Muscle of arm (tissue), 12 donors: ENCODE results near the gene SH3GL3. TPM values are rescaled to one million over a fixed set of nuclear protein-coding genes. Genes with fewer than 3 reads are reported as not detected.

Experiments
- DNase-seq: peaks from one replicate; pipeline ENCODE4 v3.0.0-alpha.2; 2013
- polyA plus RNA-seq, 12 donors: library from polyadenylated mRNA; unstranded; fragments of 120-200 nt; gene quantifications; one replicate each; pipeline ENCODE4 v1.2.1, GENCODE V29; 2013; ENCODE audit not compliant: insufficient read length in 12 of 12

SH3GL3 gene
- polyA plus RNA-seq, 12 donors: 6.0 to 28.1 (median 11.7) TPM; not detected in 1

DNA sequence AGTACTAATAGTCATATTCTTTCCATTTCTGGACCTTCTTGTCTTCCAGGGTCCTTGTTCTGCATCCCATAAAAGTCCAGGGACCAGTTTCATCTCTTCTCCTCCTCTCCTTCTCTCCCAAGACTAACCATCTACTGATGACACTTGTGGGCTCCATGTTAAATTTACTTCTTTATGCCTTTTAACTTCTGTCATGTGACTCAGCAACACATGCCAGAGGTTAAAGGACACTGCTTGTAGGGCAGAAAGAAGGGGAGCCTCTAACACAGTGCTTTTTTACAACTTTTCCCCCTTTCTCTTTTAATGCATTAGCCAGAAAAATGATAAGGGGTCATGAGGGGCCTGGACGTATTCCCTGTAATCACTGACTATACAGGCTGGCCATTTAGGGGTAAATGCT lies 10.0 kb downstream of the SH3GL3 start:
- DNase-seq: no peak

DNA sequence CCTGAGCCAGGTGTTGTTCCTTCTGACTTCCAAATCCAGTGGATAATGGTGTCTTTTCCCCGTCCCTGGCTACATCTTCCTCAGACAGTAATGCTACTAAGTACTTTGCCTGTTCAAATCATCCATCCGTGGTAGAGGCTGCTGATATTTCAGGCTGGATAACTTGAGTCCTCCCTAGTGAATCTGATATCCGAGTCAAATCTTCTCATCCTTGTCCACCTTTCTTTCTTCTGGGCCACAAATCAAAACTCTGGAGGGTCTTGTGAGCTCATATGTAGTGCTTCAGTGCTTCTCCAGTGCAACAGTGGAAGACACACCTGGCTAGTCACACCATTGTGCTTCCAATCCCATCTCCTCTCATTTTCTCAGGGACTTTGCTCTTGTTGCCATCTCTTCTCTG lies 11.2 kb downstream of the SH3GL3 start:
- no peak for DNase-seq

DNA sequence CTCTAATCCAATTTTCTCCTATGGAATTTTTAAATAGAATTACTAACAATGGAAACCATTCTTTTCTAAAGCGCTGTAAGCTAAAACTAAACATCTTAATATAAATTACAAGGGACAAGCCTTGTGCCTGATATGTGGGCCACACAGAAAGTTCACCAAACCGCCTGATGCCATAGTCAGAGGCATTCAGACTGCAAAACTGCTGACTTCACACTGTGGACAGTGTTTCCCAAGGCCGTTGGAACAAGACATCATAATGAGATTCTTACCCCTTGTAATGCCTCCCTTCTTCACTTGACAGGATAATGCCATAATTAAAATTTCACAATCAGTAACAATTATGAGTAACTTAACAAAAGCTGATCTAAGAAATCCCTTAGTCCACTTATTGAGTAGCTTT lies 14.9 kb downstream of the SH3GL3 start:
- DNase-seq: no peak

DNA sequence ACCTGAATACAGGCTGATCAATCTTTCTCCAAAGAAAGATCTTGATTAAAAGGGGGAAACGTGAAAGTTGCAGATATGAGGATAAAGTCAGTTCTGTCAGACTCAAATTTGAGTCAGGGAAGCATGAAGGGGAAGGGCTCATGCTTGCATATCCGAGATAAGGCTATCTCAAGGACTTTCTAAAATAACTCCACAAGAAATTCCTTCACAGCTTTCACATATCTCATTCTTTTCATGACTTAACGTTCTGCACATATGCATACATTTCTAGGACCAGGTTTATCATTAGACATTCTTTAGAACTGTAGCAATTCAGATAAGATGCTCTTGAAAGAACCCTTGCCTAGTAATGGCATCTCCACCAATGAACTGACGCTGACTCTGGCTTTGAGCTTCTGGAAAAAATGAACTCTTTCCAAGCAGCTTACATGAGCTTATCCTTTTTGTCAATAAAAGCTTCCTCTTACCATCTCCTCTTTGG lies 15.9 kb downstream of the SH3GL3 start:
- DNase-seq: no peak

DNA sequence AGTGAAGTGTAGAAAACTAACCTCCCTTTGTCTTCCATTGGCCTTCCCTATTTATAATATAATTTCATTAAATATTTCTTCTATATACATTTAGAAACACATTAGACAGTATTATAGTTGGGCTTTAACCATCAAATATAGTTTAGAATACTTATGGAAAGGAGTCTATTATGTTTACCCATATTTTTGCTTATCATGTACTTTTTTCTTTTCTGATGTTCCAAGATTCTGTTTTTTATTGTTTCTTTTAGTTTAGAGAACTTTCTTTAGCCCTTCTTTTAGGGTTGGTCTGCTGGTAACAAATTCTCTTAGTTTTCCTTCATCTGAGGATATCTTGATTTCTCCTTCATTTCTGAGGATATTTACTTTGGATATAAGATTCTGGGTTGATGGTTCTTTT lies 23.7 kb downstream of the SH3GL3 start:
- no peak for DNase-seq

GRCh38 chr15:83471307-83471866 lies 24.2 kb downstream of the SH3GL3 start:
- no peak for DNase-seq

- DNase-seq: no peak
Measured at GRCh38 chr15:83472151-83472550, 25.0 kb downstream of the SH3GL3 start.

GRCh38 chr15:83472797-83473196 lies 25.7 kb downstream of the SH3GL3 start:
- no peak for DNase-seq

- DNase-seq: no peak
Measured at GRCh38 chr15:83474578-83474977, 27.4 kb downstream of the SH3GL3 start.

DNA sequence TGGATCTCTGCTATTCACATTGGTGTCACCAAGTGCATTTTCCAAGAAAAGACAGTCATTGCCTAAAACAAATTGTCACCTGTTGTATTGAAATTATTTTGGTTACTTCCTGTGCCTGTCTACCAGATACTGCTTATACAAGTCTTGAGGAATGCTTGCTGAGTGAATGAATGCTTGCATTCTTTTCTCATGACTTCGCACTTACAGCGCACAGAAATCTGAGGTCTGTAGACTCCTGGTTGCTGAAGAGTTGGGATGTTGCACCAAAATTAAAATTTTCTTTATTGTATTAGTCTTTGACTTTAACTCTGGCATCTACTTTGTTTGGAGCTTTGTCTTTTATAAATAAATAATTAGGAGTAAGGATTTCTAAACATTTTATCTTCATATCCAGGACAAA lies 28.4 kb downstream of the SH3GL3 start:
- DNase-seq: no peak

GRCh38 chr15:83476066-83476465 lies 28.9 kb downstream of the SH3GL3 start:
- peak; percentile 36 for DNase-seq

DNA sequence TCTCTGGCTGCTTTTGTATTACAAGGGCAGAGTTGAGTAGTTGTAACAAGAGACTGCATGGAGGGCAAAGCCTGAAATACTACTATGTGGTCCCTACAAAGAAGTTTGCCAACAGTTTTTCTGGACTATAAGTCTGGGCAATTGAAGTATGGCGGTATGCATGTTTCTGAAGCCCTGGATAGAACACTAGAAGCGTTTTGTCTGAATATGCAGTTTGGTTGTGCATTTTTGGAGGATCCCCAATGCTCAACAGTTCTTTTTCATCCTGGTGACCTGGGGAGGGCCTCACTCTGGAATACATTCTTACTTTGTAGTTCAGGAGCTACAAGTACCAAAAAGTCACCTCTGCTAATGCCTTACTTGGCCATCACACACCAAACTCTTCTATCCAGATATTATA lies 29.6 kb downstream of the SH3GL3 start:
- DNase-seq: no peak

DNA sequence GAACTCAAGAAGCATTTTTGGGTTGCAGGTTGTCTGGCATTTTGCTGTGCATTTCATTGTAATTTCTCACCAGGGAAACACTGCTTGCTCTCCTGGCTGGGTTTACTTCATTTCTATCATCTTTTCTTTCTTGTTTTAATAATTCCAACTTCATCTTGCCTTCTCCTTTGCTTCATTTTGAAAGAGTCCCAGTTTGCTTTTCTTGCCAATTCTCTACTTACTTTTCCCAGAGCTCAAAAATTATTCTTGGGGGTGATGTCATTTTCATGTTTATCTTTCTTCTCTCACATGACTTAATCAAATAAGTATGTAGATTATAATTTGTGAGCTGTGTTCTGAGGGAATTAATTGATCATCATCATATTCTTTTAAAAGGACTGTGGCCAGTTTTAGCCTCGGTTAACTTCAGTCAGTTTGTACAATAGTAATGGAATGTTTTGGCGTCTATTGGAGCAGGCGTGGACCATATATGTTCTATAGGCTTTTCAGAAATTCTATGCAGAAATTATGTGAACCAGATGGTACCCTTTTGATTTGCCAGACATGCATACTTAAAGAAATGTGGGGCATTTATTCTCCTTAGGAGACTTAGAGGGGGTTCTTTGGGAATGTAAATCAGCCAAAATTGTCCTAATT lies 30.1 kb downstream of the SH3GL3 start:
- peak; percentile 75 for DNase-seq

DNA sequence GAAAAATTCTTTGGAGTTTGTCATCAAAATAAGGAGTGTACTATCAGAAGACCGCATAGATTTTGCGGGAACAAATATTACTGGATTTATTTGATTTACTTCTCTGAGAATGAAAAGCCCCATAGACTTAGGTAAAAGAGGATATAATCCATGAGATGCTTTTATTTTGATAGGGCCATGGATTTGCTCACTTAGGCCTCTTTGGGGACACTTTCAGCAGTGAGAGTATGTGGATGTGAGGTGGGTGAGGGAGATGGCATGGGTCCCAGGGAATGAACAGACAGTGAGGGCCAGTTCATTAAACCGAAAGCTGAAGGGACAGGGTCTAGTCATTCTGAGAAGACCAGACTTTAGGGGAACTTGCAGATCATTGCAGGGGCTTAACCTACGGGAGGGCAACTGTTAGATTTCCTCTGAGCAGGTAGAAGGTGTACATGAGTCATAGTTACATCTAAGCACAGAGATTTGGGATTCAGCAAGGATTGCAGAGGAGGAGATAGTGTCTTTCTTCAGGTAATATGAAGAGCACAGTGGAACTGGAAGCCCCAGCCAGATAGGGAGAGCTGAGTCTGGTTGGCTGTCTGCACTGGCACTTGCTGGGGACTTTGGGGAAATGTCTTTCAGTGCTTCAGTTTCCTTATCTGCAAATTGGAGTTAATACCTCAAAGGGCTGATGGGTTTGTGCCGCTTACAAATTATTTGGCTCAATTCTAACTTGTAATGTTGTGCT lies 30.8 kb downstream of the SH3GL3 start:
- DNase-seq: no peak

DNA sequence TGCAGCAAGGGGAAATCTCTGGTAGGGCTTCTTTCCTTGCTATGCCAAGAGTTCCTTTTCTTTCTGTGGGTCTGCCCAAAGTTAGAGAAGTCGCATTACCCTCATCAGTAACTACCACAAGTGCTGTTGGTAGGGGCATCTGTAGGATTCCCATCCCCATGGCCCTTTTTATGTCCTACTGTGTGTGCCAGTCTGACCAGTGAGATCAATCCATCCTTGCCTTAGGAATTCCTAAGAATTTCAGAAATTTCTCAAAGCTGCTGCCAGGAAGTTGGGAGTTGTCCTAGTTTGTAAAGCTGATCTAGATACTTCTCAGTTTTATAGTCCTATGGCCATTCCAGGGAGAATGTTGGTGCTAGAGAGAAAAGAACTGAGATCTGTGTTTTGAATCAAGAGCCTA lies 36.5 kb downstream of the SH3GL3 start:
- DNase-seq: no peak

GRCh38 chr15:83484636-83485035 lies 37.5 kb downstream of the SH3GL3 start:
- DNase-seq: no peak

GRCh38 chr15:83486363-83486762 lies 39.2 kb downstream of the SH3GL3 start:
- no peak for DNase-seq

- no peak for DNase-seq
Measured at GRCh38 chr15:83487519-83487918, 40.4 kb downstream of the SH3GL3 start.

DNA sequence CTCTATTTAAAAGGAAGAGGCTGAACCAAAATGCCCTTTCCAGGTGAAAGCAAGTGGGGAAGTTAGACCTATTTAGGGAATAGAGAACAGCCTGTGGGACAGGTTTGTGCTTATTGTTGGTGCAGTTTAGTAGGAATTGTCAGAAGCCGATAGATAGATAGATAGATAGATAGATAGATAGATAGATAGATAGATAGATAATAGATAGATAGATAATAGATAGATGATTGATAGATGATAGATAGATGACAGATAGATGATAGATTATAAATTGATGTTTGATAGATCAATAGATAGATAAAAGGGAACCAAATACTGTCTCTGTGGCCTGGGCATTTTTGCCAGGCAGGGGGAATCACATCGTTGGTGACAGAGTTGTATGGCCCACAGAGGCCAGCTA lies 42.5 kb downstream of the SH3GL3 start:
- no peak for DNase-seq

- DNase-seq: no peak
Measured at GRCh38 chr15:83491486-83491885, 44.3 kb downstream of the SH3GL3 start.

DNA sequence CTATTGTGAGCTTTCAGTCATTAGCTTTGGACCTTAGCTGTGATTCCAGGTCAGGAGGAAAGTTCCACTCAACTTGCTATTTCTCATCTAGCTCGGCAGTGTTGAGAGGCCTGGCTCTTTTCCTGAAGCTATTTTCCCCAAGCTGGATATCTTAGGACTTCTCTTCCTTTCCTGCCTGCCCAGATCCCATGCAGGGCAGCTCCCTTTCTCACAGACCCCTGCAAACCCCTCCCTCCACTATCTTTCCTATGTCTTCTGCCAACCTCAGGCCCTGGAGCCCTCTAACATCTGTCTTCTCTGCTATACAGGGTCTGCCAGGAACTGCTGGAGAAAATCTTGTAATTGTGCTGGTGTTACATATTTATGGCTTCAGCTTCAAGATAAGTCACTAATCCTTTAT lies 49.6 kb downstream of the SH3GL3 start:
- no peak for DNase-seq

DNA sequence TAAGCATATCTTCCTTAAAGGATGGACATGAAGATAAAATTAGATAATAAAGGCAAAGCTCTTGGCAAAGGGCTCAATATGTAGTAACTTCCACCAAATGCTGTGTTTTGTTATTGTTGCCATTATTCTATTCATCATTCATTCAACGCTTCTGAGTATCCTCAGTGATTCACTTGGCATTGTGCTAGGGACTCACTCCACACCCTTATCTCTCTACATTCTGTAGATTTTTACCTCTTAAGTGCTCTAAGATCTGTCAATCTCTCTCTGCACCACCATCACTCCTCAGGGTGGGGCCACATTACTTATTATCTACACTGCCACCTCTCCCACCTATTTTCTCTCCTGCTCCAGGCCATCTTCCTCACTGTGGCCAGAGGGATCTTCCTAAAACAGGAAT lies 51.2 kb downstream of the SH3GL3 start:
- DNase-seq: no peak

GRCh38 chr15:83498801-83499200 lies 51.7 kb downstream of the SH3GL3 start:
- no peak for DNase-seq
